CD8-positive, alpha-beta memory T cell (primary cell): ENCODE results near the gene MRPL48. TPM values are rescaled to one million over a fixed set of nuclear protein-coding genes. Genes with fewer than 3 reads are reported as not detected.

Experiments
- CTCF ChIA-PET: fragments of 350-600 bp; sonication (Branson Sonifier 250); formaldehyde crosslinking; loops from one replicate; lab custom pipeline; 2021; ENCODE audit warnings: antibody characterized with exemption; lab: Charles Lee
- POLR2A ChIA-PET: fragments of 350-600 bp; sonication (Branson Sonifier 250); formaldehyde crosslinking; loops from one replicate; lab custom pipeline; 2021; ENCODE audit warnings: antibody characterized with exemption; lab: Charles Lee
- DNase-seq, 5 donors: peaks; one replicate each; pipeline versions ENCODE4 v3.0.0 to v3.0.0-alpha.2; 2020 to 2022; ENCODE audit warnings: mixed read lengths in 1 of 5
- H3K27ac ChIP-seq: one replicate; pipeline ENCODE4 v1.7.0; 2013; ENCODE audit warnings: low read depth, mild to moderate bottlenecking, low read length, moderate library complexity
- H3K27me3 ChIP-seq: 2 replicates; pipeline ENCODE4 v1.7.0; 2013; ENCODE audit warnings: low read length, mild to moderate bottlenecking; ENCODE audit not compliant: insufficient read depth, poor library complexity, severe bottlenecking
- H3K36me3 ChIP-seq: 2 replicates; pipeline ENCODE4 v1.7.0; 2013; ENCODE audit warnings: mild to moderate bottlenecking, low read length, moderate library complexity; ENCODE audit not compliant: insufficient read depth
- H3K4me1 ChIP-seq: 2 replicates; pipeline ENCODE4 v1.7.0; 2013; ENCODE audit warnings: mild to moderate bottlenecking, low read length, moderate library complexity; ENCODE audit not compliant: insufficient read depth
- H3K4me3 ChIP-seq: 2 replicates; pipeline ENCODE4 v1.7.0; 2013; ENCODE audit warnings: mild to moderate bottlenecking, low read length
- H3K9me3 ChIP-seq: 2 replicates; pipeline ENCODE4 v1.7.0; 2013; ENCODE audit warnings: mild to moderate bottlenecking, low read length
- H3K27ac Mint-ChIP-seq, 8 donors: one replicate each; pipeline ENCODE4 v1.8.0; 2020 to 2021; ENCODE audit warnings: mixed read lengths in 8 of 8, mild to moderate bottlenecking in 6 of 8, inconsistent platforms in 3 of 8, moderate library complexity in 3 of 8
- H3K27me3 Mint-ChIP-seq, 2 donors: one replicate each; pipeline ENCODE4 v1.8.0; 2020 to 2021; ENCODE audit warnings: mixed read lengths in 2 of 2, mild to moderate bottlenecking in 1 of 2, moderate library complexity in 1 of 2
- H3K36me3 Mint-ChIP-seq, 3 donors: one replicate each; pipeline ENCODE4 v1.8.0; 2020 to 2021; ENCODE audit warnings: mixed read lengths in 3 of 3, inconsistent platforms in 1 of 3, mild to moderate bottlenecking in 1 of 3
- H3K4me1 Mint-ChIP-seq, 3 donors: one replicate each; pipeline ENCODE4 v1.8.0; 2020 to 2021; ENCODE audit warnings: mixed read lengths in 3 of 3, inconsistent platforms in 1 of 3, mild to moderate bottlenecking in 1 of 3
- H3K4me3 Mint-ChIP-seq, 7 donors: one replicate each; pipeline ENCODE4 v1.8.0; 2020 to 2021; ENCODE audit warnings: mixed read lengths in 7 of 7, mild to moderate bottlenecking in 6 of 7, moderate library complexity in 4 of 7, inconsistent platforms in 2 of 7
- H3K9me3 Mint-ChIP-seq, 5 donors: one replicate each; pipeline ENCODE4 v1.8.0; 2020 to 2022; ENCODE audit warnings: mixed read lengths in 5 of 5, mild to moderate bottlenecking in 3 of 5, moderate library complexity in 2 of 5, inconsistent platforms in 1 of 5
- polyA plus RNA-seq: library from polyadenylated mRNA; unstranded; fragments of 300-500 nt; fragmentation: Illumina TruSeq; gene quantifications from one replicate; pipeline ENCODE4 v1.2.3, GENCODE V29; 2021
- total RNA-seq, 2 experiments: library from RNA; stranded (reverse); gene quantifications; one replicate each; pipeline ENCODE4 v1.2.3, GENCODE V29; 2021

The MRPL48 gene
- total and polyA plus RNA-seq, 3 experiments from 2014 or later, result 56.8 to 66.7 (median 63.1) TPM

GRCh38 chr11:73812234-73812633 lies 24.6 kb downstream of the MRPL48 start:
- H3K4me3 ChIP-seq, result no peak overlapping the region
- CTCF ChIA-PET, result no interaction called here
- H3K27me3 ChIP-seq, result no peaks in the 10 kb centered on the region
- Mint-ChIP-seq H3K36me3 (peaks cover 4 to 36% (median 11%) of the 10 kb centered on the region in 3 donors), H3K9me3 (no peaks in the 10 kb centered on the region), H3K27ac (no peak overlapping the region), H3K27me3 (no peaks in the 10 kb centered on the region), H3K4me3 (no peak overlapping the region), H3K4me1 (peaks cover 0 to 6% (median 5%) of the 10 kb centered on the region in 3 donors)
- POLR2A ChIA-PET, result no interaction called here
- H3K27ac ChIP-seq, result no peak overlapping the region
- DNase-seq, result no peak
- no peaks in the 10 kb centered on the region for H3K4me1 ChIP-seq
- peaks cover 7% of the 10 kb centered on the region for H3K36me3 ChIP-seq
- H3K9me3 ChIP-seq, result no peaks in the 10 kb centered on the region

GRCh38 chr11:73814812-73815211 lies 27.1 kb downstream of the MRPL48 start:
- Mint-ChIP-seq H3K36me3 (peaks cover 4 to 33% (median 6%) of the 10 kb centered on the region in 3 donors), H3K27ac (no peak overlapping the region), H3K27me3 (no peaks in the 10 kb centered on the region), H3K9me3 (no peaks in the 10 kb centered on the region), H3K4me1 (peaks cover 0 to 5% (median 3%) of the 10 kb centered on the region in 3 donors), H3K4me3 (no peak overlapping the region)
- DNase-seq, result no peak
- H3K27me3 ChIP-seq, result no peaks in the 10 kb centered on the region
- H3K4me1 ChIP-seq, result no peaks in the 10 kb centered on the region
- H3K27ac ChIP-seq, result no peak overlapping the region
- no peaks in the 10 kb centered on the region for H3K36me3 ChIP-seq
- CTCF ChIA-PET, result no interaction called here
- no peaks in the 10 kb centered on the region for H3K9me3 ChIP-seq
- POLR2A ChIA-PET, result no interaction called here
- H3K4me3 ChIP-seq, result no peak overlapping the region

- Histone ChIP-seq H3K9me3 (no peaks in the 10 kb centered on the region), H3K4me3 (no peak overlapping the region), H3K4me1 (no peaks in the 10 kb centered on the region), H3K27me3 (no peaks in the 10 kb centered on the region), H3K36me3 (peaks cover 6% of the 10 kb centered on the region), H3K27ac (no peak overlapping the region)
- Mint-ChIP-seq H3K4me3 (no peak overlapping the region), H3K9me3 (no peaks in the 10 kb centered on the region), H3K27ac (no peak overlapping the region), H3K27me3 (no peaks in the 10 kb centered on the region), H3K4me1 (peaks cover 0 to 5% (median 4%) of the 10 kb centered on the region in 3 donors), H3K36me3 (peaks cover 4 to 30% (median 12%) of the 10 kb centered on the region in 3 donors)
- no peak for DNase-seq
- POLR2A ChIA-PET, result no interaction called here
- CTCF ChIA-PET, result interaction anchor here (1.9 kb wide), 1 partner anchor 9 kb away, joined by 5 read pairs; no protein-coding TSS in a partner anchor
Observed at GRCh38 chr11:73818846-73819245, 31.2 kb downstream of the MRPL48 start.

GRCh38 chr11:73830261-73830660 lies 42.6 kb downstream of the MRPL48 start:
- Histone ChIP-seq H3K36me3 (no peaks in the 10 kb centered on the region), H3K4me1 (no peaks in the 10 kb centered on the region), H3K9me3 (no peaks in the 10 kb centered on the region), H3K27me3 (no peaks in the 10 kb centered on the region), H3K4me3 (no peak overlapping the region), H3K27ac (no peak overlapping the region)
- no peak for DNase-seq
- no peaks in the 10 kb centered on the region for H3K9me3 Mint-ChIP-seq
- no peaks in the 10 kb centered on the region for H3K4me1 Mint-ChIP-seq
- ChIA-PET POLR2A (no interaction called here), CTCF (no interaction called here)
- H3K4me3 Mint-ChIP-seq, result no peak overlapping the region
- no peaks in the 10 kb centered on the region for H3K27me3 Mint-ChIP-seq
- peaks cover 0 to 71% (median 23%) of the 10 kb centered on the region in 3 donors for H3K36me3 Mint-ChIP-seq
- H3K27ac Mint-ChIP-seq, result peak overlapping the region in 1 of 8 donors; percentile 22

GRCh38 chr11:73833067-73833466 lies 45.4 kb downstream of the MRPL48 start:
- DNase-seq, result no peak
- Histone ChIP-seq H3K27me3 (no peaks in the 10 kb centered on the region), H3K4me3 (no peak overlapping the region), H3K36me3 (no peaks in the 10 kb centered on the region), H3K27ac (no peak overlapping the region), H3K9me3 (no peaks in the 10 kb centered on the region), H3K4me1 (no peaks in the 10 kb centered on the region)
- no peaks in the 10 kb centered on the region for H3K9me3 Mint-ChIP-seq
- H3K4me1 Mint-ChIP-seq, result no peaks in the 10 kb centered on the region
- H3K4me3 Mint-ChIP-seq, result no peak overlapping the region
- H3K36me3 Mint-ChIP-seq, result peaks cover 0 to 69% (median 13%) of the 10 kb centered on the region in 3 donors
- ChIA-PET POLR2A (no interaction called here), CTCF (interaction anchor here (1.0 kb wide), 1 partner anchor 147 kb away, joined by 3 read pairs; no protein-coding TSS in a partner anchor)
- no peaks in the 10 kb centered on the region for H3K27me3 Mint-ChIP-seq
- H3K27ac Mint-ChIP-seq, result no peak overlapping the region

GRCh38 chr11:73838443-73839122 lies 50.9 kb downstream of the MRPL48 start:
- H3K9me3 ChIP-seq, result no peaks in the 10 kb centered on the region
- Mint-ChIP-seq H3K4me1 (peaks cover 0 to 5% (median 0%) of the 10 kb centered on the region in 3 donors), H3K36me3 (peaks cover 0 to 52% (median 11%) of the 10 kb centered on the region in 3 donors), H3K9me3 (no peaks in the 10 kb centered on the region), H3K27ac (peak overlapping the region in 4 of 8 donors; percentile 11 to 84 (median 38)), H3K4me3 (no peak overlapping the region), H3K27me3 (no peaks in the 10 kb centered on the region)
- H3K27ac ChIP-seq, result no peak overlapping the region
- H3K27me3 ChIP-seq, result no peaks in the 10 kb centered on the region
- peaks cover 7% of the 10 kb centered on the region for H3K36me3 ChIP-seq
- DNase-seq, result no peak
- ChIA-PET CTCF (no interaction called here), POLR2A (no interaction called here)
- no peak overlapping the region for H3K4me3 ChIP-seq
- no peaks in the 10 kb centered on the region for H3K4me1 ChIP-seq

GRCh38 chr11:73839123-73839457 lies 51.4 kb downstream of the MRPL48 start:
- no peaks in the 10 kb centered on the region for H3K9me3 ChIP-seq
- Mint-ChIP-seq H3K27ac (peak overlapping the region in 1 of 8 donors; percentile 84), H3K4me3 (no peak overlapping the region), H3K9me3 (no peaks in the 10 kb centered on the region), H3K36me3 (peaks cover 0 to 54% (median 11%) of the 10 kb centered on the region in 3 donors), H3K27me3 (no peaks in the 10 kb centered on the region), H3K4me1 (peaks cover 0 to 5% (median 0%) of the 10 kb centered on the region in 3 donors)
- CTCF ChIA-PET, result no interaction called here
- POLR2A ChIA-PET, result no interaction called here
- H3K4me1 ChIP-seq, result no peaks in the 10 kb centered on the region
- H3K4me3 ChIP-seq, result no peak overlapping the region
- DNase-seq, result no peak
- no peak overlapping the region for H3K27ac ChIP-seq
- peaks cover 8% of the 10 kb centered on the region for H3K36me3 ChIP-seq
- no peaks in the 10 kb centered on the region for H3K27me3 ChIP-seq

GRCh38 chr11:73851046-73851764 lies 63.5 kb downstream of the MRPL48 start:
- Histone ChIP-seq H3K9me3 (no peaks in the 10 kb centered on the region), H3K4me1 (no peaks in the 10 kb centered on the region), H3K27me3 (no peaks in the 10 kb centered on the region), H3K4me3 (no peak overlapping the region), H3K27ac (no peak overlapping the region), H3K36me3 (no peaks in the 10 kb centered on the region)
- no peaks in the 10 kb centered on the region for H3K9me3 Mint-ChIP-seq
- no peaks in the 10 kb centered on the region for H3K4me1 Mint-ChIP-seq
- H3K27ac Mint-ChIP-seq, result peak overlapping the region in 1 of 8 donors; percentile 21
- H3K27me3 Mint-ChIP-seq, result no peaks in the 10 kb centered on the region
- CTCF ChIA-PET, result no interaction called here
- H3K36me3 Mint-ChIP-seq, result peaks cover 4 to 66% (median 16%) of the 10 kb centered on the region in 3 donors
- no peak overlapping the region for H3K4me3 Mint-ChIP-seq
- POLR2A ChIA-PET, result no interaction called here
- DNase-seq, result no peak
